ENCODE results near the gene LSAMP.

DNA sequence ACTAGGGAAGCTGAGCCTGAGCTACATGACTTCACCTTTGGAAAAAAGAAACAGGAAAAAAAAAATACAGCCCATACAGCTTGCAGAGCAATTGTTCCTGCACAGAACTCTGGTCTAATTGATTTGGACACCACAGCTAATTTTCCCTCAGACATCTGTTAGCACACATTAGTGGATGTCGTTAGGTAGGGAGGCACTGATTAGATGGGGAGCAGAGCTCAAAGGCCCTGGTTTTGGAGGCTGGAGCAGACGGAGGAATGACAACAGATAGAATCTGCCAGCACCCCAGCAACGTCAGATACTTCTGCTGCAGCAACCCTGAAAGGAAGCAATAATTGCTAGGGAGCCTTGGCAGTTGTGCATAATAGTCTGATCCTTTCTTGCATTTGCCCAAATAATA, 398.9 kb downstream of the LSAMP start:
- TF ChIP-seq, protein P1, sequence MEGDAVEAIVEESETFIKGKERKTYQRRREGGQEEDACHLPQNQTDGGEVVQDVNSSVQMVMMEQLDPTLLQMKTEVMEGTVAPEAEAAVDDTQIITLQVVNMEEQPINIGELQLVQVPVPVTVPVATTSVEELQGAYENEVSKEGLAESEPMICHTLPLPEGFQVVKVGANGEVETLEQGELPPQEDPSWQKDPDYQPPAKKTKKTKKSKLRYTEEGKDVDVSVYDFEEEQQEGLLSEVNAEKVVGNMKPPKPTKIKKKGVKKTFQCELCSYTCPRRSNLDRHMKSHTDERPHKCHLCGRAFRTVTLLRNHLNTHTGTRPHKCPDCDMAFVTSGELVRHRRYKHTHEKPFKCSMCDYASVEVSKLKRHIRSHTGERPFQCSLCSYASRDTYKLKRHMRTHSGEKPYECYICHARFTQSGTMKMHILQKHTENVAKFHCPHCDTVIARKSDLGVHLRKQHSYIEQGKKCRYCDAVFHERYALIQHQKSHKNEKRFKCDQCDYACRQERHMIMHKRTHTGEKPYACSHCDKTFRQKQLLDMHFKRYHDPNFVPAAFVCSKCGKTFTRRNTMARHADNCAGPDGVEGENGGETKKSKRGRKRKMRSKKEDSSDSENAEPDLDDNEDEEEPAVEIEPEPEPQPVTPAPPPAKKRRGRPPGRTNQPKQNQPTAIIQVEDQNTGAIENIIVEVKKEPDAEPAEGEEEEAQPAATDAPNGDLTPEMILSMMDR (IDR thresholded peaks at IDR 0.05) = no peak
- no peak for TF ChIP-seq POLR2A (IDR thresholded peaks at IDR 0.05)
